Lower leg skin (tissue), 3 donors: ENCODE measurements around the gene POLD1.

Experiments used
- POLR2A ChIP-seq, 2 donors: fragments of 450-650 bp; IDR thresholded peaks; one replicate each; pipeline ENCODE4 v1.6.1; 2016 to 2017; ENCODE audit warnings: antibody characterized with exemption in 2 of 2, mild to moderate bottlenecking in 1 of 2, moderate library complexity in 1 of 2
- TF ChIP-seq, protein P1 (sequence below), 3 donors: fragments of 450-650 bp; IDR thresholded peaks; one replicate each; pipeline ENCODE4 v1.5.1; 2016; ENCODE audit warnings: antibody characterized with exemption in 3 of 3, mild to moderate bottlenecking in 3 of 3, moderate library complexity in 2 of 3

DNA sequence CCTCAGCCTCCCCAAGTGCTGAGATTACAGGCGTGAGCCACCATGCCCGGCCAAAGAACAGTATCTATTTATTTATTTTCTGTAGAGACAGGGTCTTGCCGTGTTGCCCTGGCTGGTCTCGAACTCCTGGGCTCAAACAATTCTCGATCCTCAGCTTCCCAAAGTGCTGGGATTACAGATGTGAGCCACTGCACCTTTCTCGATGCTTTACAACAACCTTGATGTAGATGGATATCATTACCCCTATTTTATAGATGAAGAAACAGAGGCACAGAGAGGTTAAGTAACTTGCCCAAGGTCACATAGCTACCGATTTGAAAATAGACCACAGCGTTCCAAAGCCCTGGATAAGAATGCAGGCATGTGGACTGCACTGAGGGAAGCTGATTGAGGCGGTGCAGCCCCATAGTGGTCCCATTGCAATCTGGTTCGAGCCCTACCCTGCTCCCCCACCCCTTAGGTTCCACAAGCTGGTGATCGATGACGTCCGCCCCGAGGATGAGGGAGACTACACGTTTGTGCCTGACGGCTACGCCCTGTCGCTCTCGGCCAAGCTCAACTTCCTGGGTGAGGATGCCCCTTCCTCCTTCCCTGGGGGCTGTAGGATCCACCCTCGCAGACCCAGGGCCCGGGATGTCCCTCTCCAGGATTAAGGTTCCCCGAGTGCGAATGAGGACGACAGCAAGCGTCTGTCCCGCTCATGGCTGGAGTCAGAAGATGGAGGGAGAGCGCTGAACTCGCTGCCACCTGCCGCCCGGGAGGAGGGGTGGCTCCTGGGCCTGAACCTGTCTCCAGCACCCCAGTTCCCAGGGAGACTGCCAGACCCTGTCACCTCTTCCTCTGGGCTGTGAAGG lies 66.4 kb downstream of the POLD1 start:
- TF ChIP-seq, protein P1, sequence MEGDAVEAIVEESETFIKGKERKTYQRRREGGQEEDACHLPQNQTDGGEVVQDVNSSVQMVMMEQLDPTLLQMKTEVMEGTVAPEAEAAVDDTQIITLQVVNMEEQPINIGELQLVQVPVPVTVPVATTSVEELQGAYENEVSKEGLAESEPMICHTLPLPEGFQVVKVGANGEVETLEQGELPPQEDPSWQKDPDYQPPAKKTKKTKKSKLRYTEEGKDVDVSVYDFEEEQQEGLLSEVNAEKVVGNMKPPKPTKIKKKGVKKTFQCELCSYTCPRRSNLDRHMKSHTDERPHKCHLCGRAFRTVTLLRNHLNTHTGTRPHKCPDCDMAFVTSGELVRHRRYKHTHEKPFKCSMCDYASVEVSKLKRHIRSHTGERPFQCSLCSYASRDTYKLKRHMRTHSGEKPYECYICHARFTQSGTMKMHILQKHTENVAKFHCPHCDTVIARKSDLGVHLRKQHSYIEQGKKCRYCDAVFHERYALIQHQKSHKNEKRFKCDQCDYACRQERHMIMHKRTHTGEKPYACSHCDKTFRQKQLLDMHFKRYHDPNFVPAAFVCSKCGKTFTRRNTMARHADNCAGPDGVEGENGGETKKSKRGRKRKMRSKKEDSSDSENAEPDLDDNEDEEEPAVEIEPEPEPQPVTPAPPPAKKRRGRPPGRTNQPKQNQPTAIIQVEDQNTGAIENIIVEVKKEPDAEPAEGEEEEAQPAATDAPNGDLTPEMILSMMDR (IDR thresholded peaks at IDR 0.05), result no peak
- no peak for TF ChIP-seq POLR2A (IDR thresholded peaks at IDR 0.05)
